Medulla oblongata (tissue), 1 donor: Measurements from ENCODE around the gene TMEM259.

Source experiments
- DNase-seq: peaks from one replicate; pipeline ENCODE4 v3.0.0-alpha.2; 2015; ENCODE audit errors: extremely low spot score

TMEM259 gene

GRCh38 chr19:1004204-1004802, 16.6 kb downstream of the TMEM259 start:
- DNase-seq = no peak

- no peak for DNase-seq
These were observed 17.6 kb downstream of the TMEM259 start for GRCh38 chr19:1003283-1003682.

GRCh38 chr19:1002600-1002999, 18.3 kb downstream of the TMEM259 start:
- no peak for DNase-seq

GRCh38 chr19:1001538-1002166, 19.3 kb downstream of the TMEM259 start:
- DNase-seq = no peak

- no peak for DNase-seq
These were observed 20.1 kb downstream of the TMEM259 start for GRCh38 chr19:1000591-1001537.

GRCh38 chr19:1000095-1000494, 20.8 kb downstream of the TMEM259 start, which contains the start of gene GRIN3B:
TSS of gene GRIN3B (plus strand) at chr19:1000419. CDS start at chr19:1000438, 19 bp downstream.
- DNase-seq = no peak

GRCh38 chr19:999379-999719, 21.6 kb downstream of the TMEM259 start:
- DNase-seq = no peak

GRCh38 chr19:998064-998463, 22.9 kb downstream of the TMEM259 start:
- no peak for DNase-seq

GRCh38 chr19:996051-996838, 24.7 kb downstream of the TMEM259 start:
- no peak for DNase-seq

- no peak for DNase-seq
These were observed 25.7 kb downstream of the TMEM259 start for GRCh38 chr19:995051-995827.

- DNase-seq = no peak
These were observed 26.4 kb downstream of the TMEM259 start for GRCh38 chr19:994516-994915.

GRCh38 chr19:993831-994393, 27.0 kb downstream of the TMEM259 start:
- no peak for DNase-seq

- no peak for DNase-seq
These were observed 27.5 kb downstream of the TMEM259 start for GRCh38 chr19:993361-993830.

- DNase-seq = no peak
These were observed 28.3 kb downstream of the TMEM259 start for GRCh38 chr19:992670-993055.

GRCh38 chr19:991932-992669, 28.8 kb downstream of the TMEM259 start:
- no peak for DNase-seq

- no peak for DNase-seq
These were observed 29.6 kb downstream of the TMEM259 start for GRCh38 chr19:991174-991931.

GRCh38 chr19:990746-991145, 30.2 kb downstream of the TMEM259 start:
- no peak for DNase-seq

- no peak for DNase-seq
These were observed 30.8 kb downstream of the TMEM259 start for GRCh38 chr19:990119-990571.
